Measurements from ENCODE around the gene SEC14L2. TPM values are rescaled to one million over a fixed set of nuclear protein-coding genes. Genes with fewer than 3 reads are reported as not detected.

SEC14L2 gene
- total and polyA plus RNA-seq, 2 donors (not counting 3 experiments of a cell fraction or from before 2014, with no cell fraction given) = 22.5 to 28.8 TPM

DNA sequence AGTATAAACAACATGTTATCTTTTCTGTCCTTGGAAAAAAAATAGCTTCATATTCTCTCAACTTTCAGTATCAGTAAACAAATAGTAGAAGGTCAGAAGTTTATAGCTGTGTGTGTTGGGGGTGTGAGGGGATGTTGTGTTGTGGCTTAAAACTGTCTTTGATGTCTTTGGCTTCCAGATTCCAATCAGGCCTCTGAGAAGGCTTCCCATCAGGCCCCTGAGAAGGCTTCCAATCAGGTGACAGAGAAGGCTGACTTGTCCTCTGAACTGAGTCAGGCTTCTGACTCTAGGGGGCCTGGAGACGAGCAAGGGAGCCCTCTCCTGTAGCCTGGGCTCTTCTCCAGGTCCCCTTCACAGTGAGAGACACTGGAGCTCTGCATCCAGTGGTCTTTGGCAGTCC lies 38.0 kb downstream of the SEC14L2 start:
- ChIA-PET POLR2A (no interaction called here), CTCF (interaction anchor here (1.2 kb wide), 1 partner anchor 10 kb away, joined by 3 read pairs; no protein-coding TSS in a partner anchor)
- no peak overlapping the region for H3K9ac ChIP-seq (replicated peaks; ENCODE audit: extremely low read depth, insufficient read depth, low read length)
- H3K27me3 ChIP-seq (ENCODE audit: control insufficient read depth in 2 of 2, insufficient read depth in 2 of 2, low read length in 2 of 2) = no peaks in the 10 kb centered on the region
- DNase-seq (ENCODE audit: low read depth, low spot score) (no peak), FAIRE-seq (no peak)
- H3K79me2 ChIP-seq (ENCODE audit: control insufficient read depth, insufficient read depth, low read length) = no peaks in the 10 kb centered on the region
- H3K27ac ChIP-seq (ENCODE audit: insufficient read depth, low read depth, low read length) = peak overlapping the region; percentile 63
- no peaks in the 10 kb centered on the region for H3K9me1 ChIP-seq (replicated peaks; ENCODE audit: control insufficient read depth, extremely low read depth, insufficient read depth, low read length)
- H3K36me3 ChIP-seq (ENCODE audit: control insufficient read depth in 2 of 2, extremely low read depth in 1 of 2, insufficient read depth in 2 of 2, low read length in 2 of 2) = no peaks in the 10 kb centered on the region
- dilution Hi-C loops (cut with MboI; ENCODE audit: extremely low pct_ligation_motif_present, low sequenced_read_pairs) (no loop called here), intact Hi-C loops (cut with micrococcal nuclease) (no loop called here)
- BruUV-seq (replicated peaks) = no TSS peak
- H3K4me3 ChIP-seq (replicated peaks in 1 of 3; ENCODE audit: insufficient read depth in 1 of 3, low read depth in 1 of 3, low read length in 3 of 3) = no peak overlapping the region
- H2AFZ ChIP-seq (ENCODE audit: low read depth, low read length) = no peak overlapping the region
- TF ChIP-seq GATA2 (IDR thresholded peaks at IDR 0.05; ENCODE audit: insufficient read depth, insufficient read length, low read depth, low read length) (no peak), JUN (IDR thresholded peaks at IDR 0.05; ENCODE audit: borderline replicate concordance, insufficient read depth, insufficient read length, low read depth) (no peak), POLR2A (IDR thresholded peaks at IDR 0.05; ENCODE audit: low read depth, low read length) (no peak), EZH2 (IDR thresholded peaks at IDR 0.05; ENCODE audit: borderline replicate concordance, low read depth, low read length, severe bottlenecking) (no peak), FOS (IDR thresholded peaks at IDR 0.05; ENCODE audit: borderline replicate concordance, insufficient read depth, low read length) (no peak), POLR2AphosphoS5 (IDR thresholded peaks at IDR 0.05; ENCODE audit: insufficient read depth, low read depth, low read length) (no peak), MYC (IDR thresholded peaks at IDR 0.05; ENCODE audit: low read depth, low read length) (no peak)
- TF ChIP-seq, protein P1, sequence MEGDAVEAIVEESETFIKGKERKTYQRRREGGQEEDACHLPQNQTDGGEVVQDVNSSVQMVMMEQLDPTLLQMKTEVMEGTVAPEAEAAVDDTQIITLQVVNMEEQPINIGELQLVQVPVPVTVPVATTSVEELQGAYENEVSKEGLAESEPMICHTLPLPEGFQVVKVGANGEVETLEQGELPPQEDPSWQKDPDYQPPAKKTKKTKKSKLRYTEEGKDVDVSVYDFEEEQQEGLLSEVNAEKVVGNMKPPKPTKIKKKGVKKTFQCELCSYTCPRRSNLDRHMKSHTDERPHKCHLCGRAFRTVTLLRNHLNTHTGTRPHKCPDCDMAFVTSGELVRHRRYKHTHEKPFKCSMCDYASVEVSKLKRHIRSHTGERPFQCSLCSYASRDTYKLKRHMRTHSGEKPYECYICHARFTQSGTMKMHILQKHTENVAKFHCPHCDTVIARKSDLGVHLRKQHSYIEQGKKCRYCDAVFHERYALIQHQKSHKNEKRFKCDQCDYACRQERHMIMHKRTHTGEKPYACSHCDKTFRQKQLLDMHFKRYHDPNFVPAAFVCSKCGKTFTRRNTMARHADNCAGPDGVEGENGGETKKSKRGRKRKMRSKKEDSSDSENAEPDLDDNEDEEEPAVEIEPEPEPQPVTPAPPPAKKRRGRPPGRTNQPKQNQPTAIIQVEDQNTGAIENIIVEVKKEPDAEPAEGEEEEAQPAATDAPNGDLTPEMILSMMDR (IDR thresholded peaks at IDR 0.05; ENCODE audit: extremely low read depth in 1 of 2, insufficient read depth in 1 of 2, low read depth in 1 of 2, low read length in 2 of 2) = no peak
- TF ChIP-seq, protein P2, sequence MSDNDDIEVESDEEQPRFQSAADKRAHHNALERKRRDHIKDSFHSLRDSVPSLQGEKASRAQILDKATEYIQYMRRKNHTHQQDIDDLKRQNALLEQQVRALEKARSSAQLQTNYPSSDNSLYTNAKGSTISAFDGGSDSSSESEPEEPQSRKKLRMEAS (IDR thresholded peaks at IDR 0.05; ENCODE audit: insufficient read depth, insufficient read length) = no peak
- H3K9me3 ChIP-seq (replicated peaks; ENCODE audit: control insufficient read depth, insufficient read depth, low read length) = no peaks in the 10 kb centered on the region
- H4K20me1 ChIP-seq (replicated peaks; ENCODE audit: control insufficient read depth, extremely low read depth, insufficient read depth, low read length) = no peaks in the 10 kb centered on the region
- H3K4me2 ChIP-seq (ENCODE audit: insufficient read depth, low read length) = no peak overlapping the region
- peaks cover 10% of the 10 kb centered on the region for H3K4me1 ChIP-seq (ENCODE audit: control insufficient read depth, extremely low read depth, insufficient read depth, low read length)

All from endothelial cell of umbilical vein (primary cell).